GM21786 (cell line): ENCODE data around the gene CLMN.

ENCODE experiments used
- ATAC-seq: cut with Tn5 transposase; IDR thresholded peaks from one replicate; pipeline ENCODE4 v1.9.1; 2021; ENCODE audit not compliant: unreplicated experiment

The CLMN gene

GRCh38 chr14:95245334-95245733, 74.4 kb downstream of the CLMN start:
- ATAC-seq = no peak

- no peak for ATAC-seq
These were observed 75.1 kb downstream of the CLMN start for GRCh38 chr14:95244587-95244986.

GRCh38 chr14:95242870-95243269, 76.8 kb downstream of the CLMN start:
- ATAC-seq = no peak

GRCh38 chr14:95240859-95241813, 78.6 kb downstream of the CLMN start:
- ATAC-seq = no peak

GRCh38 chr14:95238487-95239298, 81.0 kb downstream of the CLMN start:
- ATAC-seq = no peak

- no peak for ATAC-seq
These were observed 81.8 kb downstream of the CLMN start for GRCh38 chr14:95237958-95238340.

GRCh38 chr14:95237121-95237957, 82.4 kb downstream of the CLMN start:
- ATAC-seq = no peak

- no peak for ATAC-seq
These were observed 83.5 kb downstream of the CLMN start for GRCh38 chr14:95236221-95236620.

GRCh38 chr14:95235767-95236166, 83.9 kb downstream of the CLMN start:
- no peak for ATAC-seq

GRCh38 chr14:95235351-95235750, 84.4 kb downstream of the CLMN start:
- no peak for ATAC-seq

GRCh38 chr14:95234426-95234825, 85.3 kb downstream of the CLMN start:
- ATAC-seq = no peak

GRCh38 chr14:95233702-95234241, 85.9 kb downstream of the CLMN start:
- ATAC-seq = peak; percentile 93

GRCh38 chr14:95232894-95233584, 86.7 kb downstream of the CLMN start:
- no peak for ATAC-seq

GRCh38 chr14:95231966-95232633, 87.6 kb downstream of the CLMN start:
- ATAC-seq = no peak

- ATAC-seq = no peak
These were observed 90.0 kb downstream of the CLMN start for GRCh38 chr14:95229749-95230148.

- no peak for ATAC-seq
These were observed 91.5 kb downstream of the CLMN start for GRCh38 chr14:95228240-95228639.

- no peak for ATAC-seq
These were observed 92.3 kb downstream of the CLMN start for GRCh38 chr14:95227279-95227860.

- no peak for ATAC-seq
These were observed 92.9 kb downstream of the CLMN start for GRCh38 chr14:95226801-95227200.

GRCh38 chr14:95225251-95225887, 94.3 kb downstream of the CLMN start:
- ATAC-seq = no peak
